HS-27A (cell line): ENCODE data around the gene PNPLA2.
A peak's percentile ranks its signal among the peaks of the same experiment; 100 is the strongest.

Experiments used
- DNase-seq: peaks from one replicate; pipeline ENCODE4 v3.0.0-alpha.2; 2012; ENCODE audit warnings: low read depth, missing footprints

PNPLA2 gene

DNA sequence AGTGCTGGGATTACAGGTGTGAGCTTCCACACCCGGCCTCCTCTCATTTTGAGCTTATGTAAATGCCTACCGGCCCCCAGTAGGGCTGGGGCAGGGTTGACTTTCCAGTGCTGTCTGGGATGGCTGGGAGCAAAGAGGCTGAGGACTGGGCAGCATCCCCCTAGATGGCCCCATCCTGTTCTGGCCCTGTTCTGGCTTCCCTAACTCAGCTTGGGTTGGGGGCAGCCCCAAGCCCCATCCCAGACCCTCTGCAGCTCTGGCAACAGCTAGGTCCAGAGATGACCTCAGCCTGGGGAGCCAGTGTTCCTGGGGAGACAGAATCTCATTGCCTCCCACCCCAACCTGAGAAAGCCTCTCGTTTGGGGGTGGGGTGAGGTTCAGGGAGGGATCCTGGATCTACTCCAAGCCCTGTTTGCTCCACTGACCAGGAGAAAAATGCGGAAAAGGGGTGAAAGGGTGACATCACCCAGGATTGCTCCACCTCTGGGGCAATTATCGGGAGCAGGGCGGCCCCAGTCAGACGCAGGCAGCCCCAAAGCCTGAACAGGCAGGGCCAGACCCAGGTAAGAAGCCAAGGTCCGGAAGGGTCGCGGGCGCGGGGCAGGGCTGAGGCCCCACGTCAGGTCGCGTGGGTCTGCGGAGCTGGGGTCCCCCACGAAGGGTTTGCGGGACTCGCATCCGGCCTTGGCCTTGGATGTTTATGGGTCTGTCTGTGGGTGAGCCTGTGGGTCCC lies at the start of gene PNPLA2:
PNPLA2 (plus strand) TSS at position 519 of the 733 bp plus-strand sequence. CDS start 805 bp downstream, outside the sequence.
- no peak for DNase-seq

DNA sequence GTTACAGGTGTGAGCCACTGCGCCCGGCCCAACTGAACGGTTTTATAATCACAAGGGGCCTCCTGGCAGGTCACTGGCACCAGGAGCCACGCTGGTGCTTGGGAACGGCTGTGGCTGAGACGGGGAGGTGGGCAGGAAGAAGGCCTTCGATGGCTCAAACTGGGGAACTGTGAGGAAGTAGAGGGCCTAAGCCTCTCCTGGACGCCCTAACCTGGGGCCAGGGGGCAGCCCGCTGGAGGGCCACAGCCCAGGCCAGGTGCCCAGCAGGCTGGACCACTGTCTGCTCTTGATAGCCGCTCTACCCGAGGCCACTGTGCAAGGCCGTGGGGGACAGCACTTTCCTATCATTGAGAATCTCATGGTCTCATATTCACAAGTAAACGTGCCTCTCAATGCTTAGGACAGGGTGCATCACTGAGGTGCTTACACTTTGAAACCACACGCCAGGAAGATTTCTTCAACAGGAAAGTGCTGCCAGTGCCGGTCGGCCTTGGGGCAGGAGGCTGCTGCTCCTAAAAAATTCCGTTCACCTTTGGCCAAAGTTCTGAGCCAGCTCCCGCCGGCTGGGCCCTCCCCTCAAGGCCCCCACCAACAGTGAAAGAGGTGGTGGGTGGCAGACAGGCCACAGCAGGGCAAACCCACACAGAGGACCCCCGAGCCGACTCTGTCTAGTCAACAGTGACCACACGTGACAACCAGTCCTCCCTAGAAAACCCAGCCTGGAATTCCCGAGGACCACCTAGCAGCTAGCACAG lies 48.6 kb upstream of the PNPLA2 start:
- DNase-seq, result no peak

GRCh38 chr11:770642-771616 lies 47.8 kb upstream of the PNPLA2 start:
- DNase-seq, result no peak

DNA sequence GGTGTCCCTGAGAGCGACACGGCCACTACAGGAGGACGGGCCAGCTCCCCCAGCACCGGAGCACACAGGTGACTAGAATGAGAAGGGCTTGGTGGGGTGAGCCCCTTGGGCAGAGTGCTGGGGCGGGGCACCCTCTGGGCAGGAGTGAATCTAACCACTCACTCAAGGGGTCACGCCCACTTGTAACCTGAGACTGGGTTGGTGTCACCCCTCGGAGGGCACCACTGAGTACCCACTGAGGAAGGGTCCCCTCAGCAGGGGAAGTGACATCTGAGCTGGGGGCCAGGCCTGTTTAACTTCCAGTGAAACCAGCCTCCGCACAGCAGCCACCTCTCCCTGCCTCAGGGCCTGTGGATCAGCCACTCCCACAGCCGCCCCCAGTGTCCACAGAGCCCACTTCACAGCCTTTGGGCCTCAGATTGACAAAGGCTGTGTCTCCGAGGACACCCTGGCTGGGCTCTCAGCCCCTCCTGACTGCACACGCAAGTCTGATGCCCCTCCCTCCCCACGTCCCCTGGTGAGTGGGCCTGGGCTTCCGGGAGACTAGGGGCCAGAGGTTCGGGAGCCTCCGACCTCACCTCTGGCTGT lies 47.0 kb upstream of the PNPLA2 start:
- no peak for DNase-seq

DNA sequence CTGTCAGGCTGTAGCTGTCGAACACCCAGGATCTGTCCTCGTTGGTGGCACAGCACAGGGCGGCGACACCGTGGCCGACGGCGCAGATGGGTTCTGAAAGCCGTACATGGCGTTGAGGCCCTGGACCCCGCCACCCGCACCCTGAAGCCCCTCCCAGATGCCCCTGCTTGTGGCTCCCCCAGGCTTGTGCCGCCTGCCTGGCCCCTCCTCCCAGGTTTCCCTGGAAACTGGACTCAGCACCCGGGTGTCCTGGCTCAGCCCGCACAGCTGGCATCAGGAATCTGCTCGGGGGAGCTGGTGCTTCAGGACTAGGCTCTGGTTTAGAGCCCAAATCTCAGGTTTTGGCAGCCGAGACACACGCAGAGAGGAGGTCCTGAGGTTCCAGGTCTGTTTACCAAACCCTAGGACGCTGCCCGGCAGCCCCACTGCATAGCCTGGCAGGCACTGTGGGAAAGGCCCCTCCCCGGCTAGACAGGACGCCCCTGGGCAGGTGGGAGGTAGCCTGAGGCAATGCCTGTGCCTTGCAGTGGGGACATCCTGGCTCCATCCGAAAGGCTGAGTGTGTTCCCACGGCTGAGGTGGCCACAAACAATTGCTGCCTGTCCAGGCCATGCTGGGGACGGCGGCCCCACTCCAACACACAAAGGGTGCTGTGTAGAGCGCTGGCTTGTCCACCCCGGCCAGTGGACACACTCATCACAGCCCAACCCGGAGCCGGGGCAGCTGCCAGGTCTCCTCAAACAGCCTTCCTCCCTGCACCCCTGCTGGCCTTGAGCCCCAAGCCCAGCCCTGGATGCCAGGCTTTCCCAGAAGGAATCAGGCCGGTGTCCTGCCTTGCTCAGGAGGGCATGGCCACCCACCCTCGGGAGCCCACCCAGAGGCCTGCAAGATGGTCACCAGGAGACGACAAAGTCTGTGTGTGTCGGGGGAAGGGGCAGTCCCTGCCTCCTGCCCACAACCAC lies 46.0 kb upstream of the PNPLA2 start:
- no peak for DNase-seq

DNA sequence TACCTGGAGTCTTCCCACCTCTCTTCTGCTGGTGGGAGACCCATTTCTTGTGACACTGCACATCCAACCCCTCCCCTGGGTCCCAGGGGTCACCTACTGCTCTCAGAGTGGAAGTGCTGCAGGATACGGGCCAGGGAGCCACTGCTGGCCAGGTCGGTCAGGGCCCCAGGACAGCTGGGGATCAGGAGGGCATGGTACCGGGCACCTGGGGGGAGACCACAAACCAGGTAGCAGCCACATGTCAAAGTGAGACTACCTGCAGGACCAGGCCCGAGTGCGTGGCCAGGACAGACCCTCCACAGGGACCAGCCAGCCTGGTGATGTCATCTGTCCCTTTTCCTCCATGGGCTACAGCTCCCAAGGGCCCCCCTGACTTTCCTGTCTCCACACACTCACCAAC lies 45.3 kb upstream of the PNPLA2 start:
- no peak for DNase-seq

GRCh38 chr11:773830-774229 lies 44.9 kb upstream of the PNPLA2 start:
- no peak for DNase-seq

DNA sequence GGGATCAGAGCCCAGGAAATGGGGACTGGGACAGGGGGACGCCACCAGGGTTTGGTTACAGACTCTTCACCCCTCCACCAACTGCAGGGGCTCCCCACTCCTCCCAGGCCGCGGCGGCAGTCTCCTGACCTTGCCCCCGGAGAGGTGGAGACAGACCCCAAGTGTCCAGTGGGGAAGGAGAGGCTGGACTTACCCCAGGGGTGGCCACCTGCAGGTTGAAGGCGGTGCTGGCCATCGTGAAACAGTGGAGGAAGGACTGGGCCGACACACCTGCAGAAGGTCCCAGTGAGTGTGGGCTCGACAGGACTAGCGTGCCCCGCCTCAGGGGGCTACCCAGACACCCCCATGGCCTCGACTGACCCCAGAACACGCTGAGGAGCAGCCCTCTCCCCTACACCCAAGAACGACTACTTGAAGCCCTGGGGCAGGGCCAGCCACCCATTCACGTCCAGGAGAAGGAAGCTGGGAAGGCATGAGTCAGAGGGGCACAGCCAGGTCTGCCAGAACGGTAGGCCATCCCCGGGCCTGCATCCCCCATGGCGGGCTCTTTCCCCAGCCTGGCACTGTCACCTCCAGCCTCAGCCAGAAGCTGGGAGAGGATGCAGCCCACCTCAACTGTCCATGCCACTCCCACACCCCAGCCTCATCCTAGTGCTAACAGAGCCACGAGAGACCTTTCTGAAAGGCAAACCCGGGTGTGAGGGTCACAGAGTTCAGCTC lies 43.7 kb upstream of the PNPLA2 start:
- no peak for DNase-seq

- no peak for DNase-seq
These were observed 42.5 kb upstream of the PNPLA2 start for GRCh38 chr11:776263-776560.

DNA sequence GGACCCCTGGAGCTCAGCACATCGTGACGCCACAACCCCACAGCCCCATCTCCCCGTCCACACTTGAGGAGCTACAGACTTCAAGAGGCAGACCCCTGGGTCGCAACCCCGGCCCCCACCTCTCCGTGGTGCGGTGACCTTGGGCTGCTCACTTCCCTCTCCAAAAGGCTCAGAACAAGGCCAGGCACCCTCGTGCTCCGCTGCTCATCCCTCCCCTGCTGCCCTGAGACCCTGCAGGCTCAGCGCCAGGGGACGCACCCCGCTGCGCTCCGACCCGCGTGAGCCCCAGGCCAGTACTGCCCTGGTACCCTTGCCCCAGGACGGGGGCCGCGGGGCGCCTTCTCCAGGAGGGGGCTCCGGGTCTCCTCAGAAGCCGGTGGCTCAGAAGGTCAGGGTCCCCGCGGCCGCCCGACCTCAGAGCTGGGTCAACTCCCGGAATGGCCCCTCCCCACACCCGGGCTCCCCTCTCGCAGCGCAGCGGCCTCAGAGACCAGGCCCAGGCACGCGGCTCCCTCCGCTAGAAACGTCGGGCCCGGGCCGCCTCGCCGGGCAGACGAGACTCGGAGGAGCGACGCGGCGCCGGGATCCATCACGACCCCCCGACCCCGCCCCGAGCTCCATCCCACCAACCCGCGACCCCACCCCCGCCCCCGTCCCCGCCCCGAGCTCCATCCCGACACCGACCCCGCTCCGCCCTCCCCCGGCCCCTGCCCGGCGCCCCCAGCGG lies 42.0 kb upstream of the PNPLA2 start:
- no peak for DNase-seq

- peak; percentile 64 for DNase-seq
These were observed 41.1 kb upstream of the PNPLA2 start, which contains the start of gene GATD1 for GRCh38 chr11:777288-778255. Gene GATD1 (minus strand): TSS chr11:777487. CDS start chr11:777462, 25 bp downstream.

GRCh38 chr11:778976-779954 lies 39.4 kb upstream of the PNPLA2 start:
- DNase-seq, result no peak

DNA sequence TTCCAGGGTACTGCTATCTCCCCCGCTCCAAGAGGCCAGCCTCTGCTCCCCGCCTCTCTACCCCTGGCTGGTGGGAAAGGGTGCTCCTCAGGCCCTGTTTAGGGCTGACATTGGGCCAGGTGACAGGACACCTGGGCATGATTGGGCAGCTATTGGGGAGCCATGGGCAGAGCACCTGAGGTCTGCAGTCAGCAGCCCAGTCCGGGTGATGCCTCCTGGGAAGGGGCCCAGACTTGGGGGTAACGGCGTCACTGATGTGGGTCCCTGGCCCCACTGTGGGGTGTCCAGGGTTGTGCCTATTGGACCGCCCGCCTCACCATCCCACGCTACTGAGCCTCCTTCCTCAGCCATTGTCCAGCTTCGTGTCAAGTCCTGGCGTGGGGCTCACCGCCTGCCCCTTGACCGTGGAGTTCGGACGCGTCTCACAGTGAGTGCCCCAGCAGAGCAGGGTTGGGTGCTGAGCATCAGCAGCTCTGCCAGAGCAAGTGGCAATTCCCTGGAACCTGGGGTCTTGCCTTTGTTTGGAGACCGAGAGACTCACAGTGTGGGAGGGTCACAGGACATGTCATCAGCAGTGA lies 38.7 kb upstream of the PNPLA2 start:
- no peak for DNase-seq

DNA sequence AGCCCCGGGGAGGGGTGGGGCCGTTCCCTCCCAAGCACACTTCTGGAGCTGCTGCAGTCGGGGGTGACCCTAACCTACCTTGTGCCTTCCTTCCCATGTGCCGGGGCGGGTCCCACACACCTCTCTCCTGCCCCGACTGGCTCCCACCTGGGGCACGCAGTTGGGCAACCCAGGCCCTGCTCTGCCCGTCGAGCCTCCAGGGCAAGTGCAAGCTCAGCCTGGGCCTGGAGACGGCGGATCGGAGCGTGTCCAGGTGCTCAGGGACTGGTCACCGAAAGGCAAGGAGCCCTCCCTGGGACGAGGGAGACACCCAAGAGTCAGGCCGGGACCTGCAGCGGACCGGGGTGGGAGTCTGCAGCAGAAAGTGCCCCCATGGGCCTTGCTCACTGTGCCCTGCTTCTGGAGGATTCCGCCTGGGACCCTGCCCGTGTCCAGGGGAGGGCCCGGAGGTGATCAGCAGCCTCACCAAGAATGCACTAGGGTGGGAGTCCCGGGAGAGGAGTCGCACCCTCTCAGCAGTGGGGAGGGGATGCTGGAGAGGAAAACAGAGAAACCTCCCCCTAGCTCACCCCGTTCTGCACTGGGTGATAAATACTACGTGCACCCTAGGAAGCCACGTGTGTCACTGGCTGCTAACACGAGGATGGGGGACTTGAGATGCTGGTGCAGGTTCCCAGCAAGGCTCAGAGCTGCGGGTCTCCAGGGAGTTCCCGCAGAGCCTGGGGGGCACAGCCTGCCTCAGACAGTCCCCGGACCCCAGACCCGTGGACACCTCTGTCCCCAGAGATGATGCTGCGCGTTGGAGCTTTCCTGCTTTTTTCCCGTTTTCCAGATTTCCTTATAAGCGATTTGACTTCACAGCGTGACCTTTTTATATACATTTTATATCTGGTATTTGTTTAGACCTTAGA lies 36.2 kb upstream of the PNPLA2 start:
- DNase-seq, result no peak

DNA sequence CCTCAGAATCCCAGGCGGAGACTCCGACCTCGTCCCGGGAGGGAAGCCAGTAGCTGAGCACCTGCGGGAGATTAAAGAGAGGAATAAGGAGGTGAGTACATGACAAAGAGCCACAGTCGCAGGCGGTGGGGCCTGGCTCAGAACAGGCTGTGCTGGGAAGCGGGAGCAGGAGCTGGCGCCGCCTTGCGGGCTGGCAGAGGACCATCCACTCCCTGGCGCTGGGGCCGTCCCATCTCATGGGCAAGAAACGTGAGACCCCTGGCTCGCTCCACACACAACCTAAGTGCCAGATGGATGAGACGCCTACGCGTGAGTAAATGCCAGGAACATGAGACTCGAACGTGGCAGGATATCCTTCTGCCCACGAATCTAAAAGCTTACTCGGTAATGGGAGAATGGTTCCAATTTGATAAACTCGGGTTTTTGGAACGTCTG lies 35.1 kb upstream of the PNPLA2 start:
- no peak for DNase-seq
